Measurements from ENCODE around the gene MGLL.
"Not testable (repeated sequence)": the region's sequence is repeated elsewhere in the genome, so short reads cannot be mapped to it uniquely, and the experiment has no call there.

Gene MGLL

DNA sequence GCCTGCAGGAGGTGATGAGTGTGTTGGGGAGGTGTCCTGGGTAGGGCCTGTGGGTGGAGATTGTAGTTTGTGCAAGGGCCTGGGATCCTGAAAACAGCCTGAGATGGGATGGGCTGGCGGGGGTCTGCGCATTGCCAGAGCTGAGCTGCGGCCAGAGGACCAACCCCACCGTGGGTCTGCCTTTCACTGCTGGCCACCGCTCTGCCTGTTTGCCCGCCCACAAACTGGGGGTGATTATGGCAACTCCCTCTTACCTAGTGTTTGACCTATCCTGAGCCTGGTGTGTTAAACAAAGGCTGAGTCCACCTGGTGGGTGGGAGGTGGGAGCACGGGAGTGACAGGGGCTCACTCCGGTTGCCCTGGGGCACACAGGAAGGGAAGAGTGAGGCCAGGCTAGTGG is 139.8 kb downstream of the MGLL start:
- no peak for DNase-seq

DNA sequence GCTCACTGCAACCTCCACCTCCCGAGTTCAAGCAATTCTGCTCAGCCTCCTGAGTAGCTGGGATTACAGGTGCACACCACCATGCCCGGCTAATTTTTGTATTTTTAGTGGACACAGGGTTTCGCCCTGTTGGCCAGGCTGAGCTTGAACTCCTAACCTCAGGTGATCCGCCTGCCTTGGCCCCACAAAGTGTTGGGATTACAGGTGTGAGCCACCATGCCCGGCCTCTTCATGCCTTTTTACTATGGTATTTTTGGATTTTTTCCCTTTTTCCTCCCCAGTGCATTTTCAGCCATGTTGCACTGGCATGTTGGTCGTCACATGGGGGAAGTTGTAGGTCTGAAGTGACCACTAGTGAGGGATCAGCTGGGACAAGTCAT is 140.2 kb downstream of the MGLL start:
- DNase-seq: not testable (repeated sequence)

- DNase-seq: no peak
Observed at GRCh38 chr3:127680798-127681221, 141.5 kb downstream of the MGLL start.

GRCh38 chr3:127680146-127680661 is 142.1 kb downstream of the MGLL start:
- no peak for DNase-seq

- DNase-seq: no peak
Observed at GRCh38 chr3:127679534-127680145, 142.7 kb downstream of the MGLL start.

- no peak for DNase-seq
Observed at GRCh38 chr3:127678611-127679533, 143.4 kb downstream of the MGLL start.

- no peak for DNase-seq
Observed at GRCh38 chr3:127678315-127678599, 144.1 kb downstream of the MGLL start.

GRCh38 chr3:127677541-127678314 is 144.6 kb downstream of the MGLL start:
- DNase-seq: no peak

DNA sequence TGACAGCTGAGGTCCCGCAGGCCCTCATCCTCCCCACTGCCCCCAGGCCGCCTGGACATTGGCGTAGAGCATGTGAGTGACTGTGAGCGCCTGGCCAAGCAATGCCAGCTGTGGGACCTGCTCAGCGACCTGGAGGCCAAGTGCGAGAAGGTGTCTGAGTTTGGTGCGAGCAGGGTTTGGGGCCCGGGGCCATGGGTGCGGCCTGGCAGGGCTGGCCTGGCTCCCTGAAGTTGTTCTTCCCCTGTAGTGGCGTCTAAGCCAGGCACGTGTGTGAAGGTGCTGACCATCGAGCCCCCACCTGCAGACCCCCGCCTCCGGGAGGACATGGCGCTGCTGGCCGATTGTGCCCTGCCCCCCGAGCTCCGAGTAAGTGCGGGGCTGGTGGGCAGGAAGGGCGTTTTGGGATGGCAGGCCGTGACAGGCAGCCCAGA is 145.4 kb downstream of the MGLL start:
- no peak for DNase-seq

DNA sequence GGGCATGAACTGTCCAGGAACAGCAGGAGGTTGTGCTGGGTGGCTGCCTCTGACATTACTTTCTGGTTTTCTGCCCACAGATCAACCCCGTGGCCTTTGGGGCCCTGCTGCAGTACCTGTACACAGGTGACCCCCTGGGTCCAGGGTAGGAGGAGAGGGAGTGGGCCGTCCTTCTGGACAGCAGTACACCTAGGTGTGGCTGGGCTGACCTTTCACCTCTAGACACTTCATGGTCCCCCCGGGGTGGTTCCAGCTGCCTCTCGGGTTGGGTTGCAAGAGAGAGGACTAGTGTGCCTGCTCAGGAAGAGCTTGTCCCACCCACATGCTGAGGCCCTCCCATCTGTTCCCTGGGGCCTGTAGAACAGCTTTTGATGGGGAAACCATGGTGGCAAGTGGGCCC is 145.9 kb downstream of the MGLL start:
- no peak for DNase-seq

DNA sequence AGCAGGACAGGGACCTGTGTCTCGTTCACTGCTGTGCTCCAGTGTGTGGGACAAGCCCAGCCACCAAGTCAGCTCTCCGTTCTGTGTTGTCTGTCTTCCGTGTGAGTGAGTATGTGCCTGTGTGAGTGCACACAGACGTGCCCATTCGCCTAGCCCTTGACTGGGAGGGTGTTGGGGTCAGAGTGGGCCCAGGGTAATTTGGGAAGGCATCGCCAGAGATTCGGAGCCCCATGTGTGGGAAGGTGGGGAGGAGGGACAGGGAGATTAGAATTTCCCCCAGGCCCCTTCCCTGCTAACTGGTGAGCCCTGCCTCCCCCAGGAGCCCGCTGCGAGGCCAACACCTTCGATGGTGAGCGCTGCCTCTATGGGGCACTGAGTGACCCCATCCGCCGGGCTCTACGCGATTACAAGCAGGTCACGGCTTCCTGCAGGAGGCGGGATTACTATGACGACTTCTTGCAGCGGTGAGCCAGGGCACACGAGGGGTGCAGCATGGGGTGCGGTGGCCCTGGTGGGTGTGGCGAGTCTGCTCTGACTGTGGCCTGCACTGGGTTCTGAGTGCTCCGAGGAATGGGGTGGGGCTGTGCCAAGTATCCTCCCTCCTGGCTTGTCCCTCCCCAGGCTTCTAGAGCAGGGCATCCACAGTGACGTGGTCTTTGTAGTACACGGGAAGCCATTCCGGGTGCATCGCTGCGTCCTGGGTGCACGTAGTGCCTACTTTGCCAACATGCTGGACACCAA is 146.5 kb downstream of the MGLL start:
- no peak for DNase-seq

GRCh38 chr3:127674790-127675189 is 147.5 kb downstream of the MGLL start:
- no peak for DNase-seq

DNA sequence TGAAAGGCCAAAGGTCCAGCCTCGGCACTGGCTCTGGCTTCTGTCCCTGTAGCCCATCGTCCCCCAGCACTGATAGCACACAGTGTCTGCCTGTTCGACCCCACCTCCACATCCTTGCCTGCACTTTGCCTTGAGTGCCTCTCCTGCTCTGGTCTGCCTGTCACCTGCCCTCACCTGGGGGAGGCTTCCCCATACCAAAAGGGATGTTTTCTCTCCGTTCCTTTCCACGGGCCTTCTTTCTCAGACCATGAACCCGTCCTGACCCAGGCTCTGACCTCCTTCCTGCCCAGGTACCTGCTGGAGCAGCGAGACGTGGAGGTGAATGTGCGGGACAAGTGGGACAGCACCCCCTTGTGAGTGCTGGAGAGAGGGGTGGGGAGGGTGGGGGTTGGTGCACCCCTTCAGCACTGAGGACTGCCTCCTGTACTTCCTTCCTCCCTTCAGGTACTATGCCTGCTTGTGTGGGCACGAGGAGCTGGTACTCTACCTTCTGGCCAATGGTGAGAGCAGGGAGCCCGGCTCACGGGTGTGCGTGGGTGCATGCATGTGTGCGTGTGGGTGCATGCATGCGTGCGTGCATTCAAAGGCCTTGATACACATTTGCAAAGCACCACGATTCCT is 148.1 kb downstream of the MGLL start:
- DNase-seq: no peak

GRCh38 chr3:127673191-127674100 is 148.9 kb downstream of the MGLL start:
- DNase-seq: peak; percentile 34

DNA sequence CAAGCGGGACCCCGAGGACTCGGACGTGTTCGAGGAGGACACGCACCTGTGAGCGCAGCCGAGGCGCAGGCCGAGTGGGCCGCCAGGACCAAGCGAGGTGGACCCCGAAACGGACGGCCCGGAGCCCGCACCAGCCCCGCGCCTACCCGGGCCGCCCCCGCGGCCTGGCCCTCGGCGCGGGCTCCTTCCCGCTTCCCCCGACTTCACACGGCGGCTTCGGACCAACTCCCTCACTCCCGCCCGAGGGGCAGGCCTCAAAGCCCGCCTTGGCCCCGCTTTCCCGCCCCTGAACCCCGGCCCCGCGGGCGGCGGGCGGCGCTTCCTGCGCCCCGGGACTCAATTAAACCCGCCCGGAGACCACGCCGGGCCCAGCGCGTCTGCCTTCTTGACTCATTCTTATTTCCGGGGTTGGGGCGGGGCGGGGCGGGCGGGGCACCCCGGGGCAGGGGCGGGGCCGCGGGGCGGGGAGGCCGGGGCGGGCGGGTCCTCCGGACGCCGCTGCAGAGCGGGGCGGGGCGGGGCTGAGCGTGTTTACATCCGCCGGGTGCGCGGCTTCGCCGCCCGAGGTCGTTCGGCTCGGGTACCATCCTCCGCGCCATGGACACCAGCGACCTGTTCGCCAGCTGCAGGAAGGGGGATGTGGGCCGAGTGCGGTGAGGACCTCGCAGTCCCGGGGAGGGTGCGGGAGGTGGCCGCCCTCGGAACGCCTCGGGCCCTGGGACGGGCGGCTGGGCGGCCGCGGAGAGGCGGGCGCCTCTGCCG is 149.7 kb downstream of the MGLL start, which contains the start of gene ABTB1:
Gene ABTB1, plus strand, starts transcription at position 524 of the 762 bp plus-strand sequence. Its CDS starts 74 bp downstream, at position 598.
- DNase-seq: peak; percentile 92

GRCh38 chr3:127671523-127672428 is 150.5 kb downstream of the MGLL start:
- DNase-seq: no peak

GRCh38 chr3:127670761-127671522 is 151.4 kb downstream of the MGLL start:
- no peak for DNase-seq

- no peak for DNase-seq
Observed at GRCh38 chr3:127670229-127670559, 152.1 kb downstream of the MGLL start.

All from suppressor macrophage treated with lipopolysaccharide for 4 hours (primary cell).